Measurements from ENCODE around the gene IGSF21.

IGSF21 gene

DNA sequence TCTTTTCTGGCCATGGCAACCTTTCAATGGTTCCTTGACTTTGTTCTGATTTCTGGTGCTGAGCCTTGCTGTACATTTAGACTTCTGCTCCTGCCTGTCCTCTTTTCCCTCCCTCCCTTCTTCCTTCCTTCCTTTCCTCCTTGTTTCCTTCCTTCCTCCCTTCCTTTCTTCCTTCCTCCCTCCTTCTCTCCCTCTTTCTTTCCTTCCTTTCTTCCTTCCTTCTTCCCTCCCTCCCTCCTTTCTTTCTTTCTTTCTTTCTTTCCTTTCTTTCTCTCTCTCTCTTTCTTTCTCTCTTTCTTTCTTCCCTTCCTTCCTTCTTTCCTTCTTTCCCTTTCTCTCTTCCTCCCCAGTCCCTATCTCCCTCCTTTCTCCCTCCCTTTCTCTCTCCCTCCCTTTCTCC, 10.4 kb upstream of the IGSF21 start:
- ATAC-seq: no peak
- TF ChIP-seq ISL1 (CRISPR knock-in tag; IDR thresholded peaks at IDR 0.05) (no peak), ESRRG (CRISPR knock-in tag; IDR thresholded peaks at IDR 0.05) (no peak), OSR1 (CRISPR knock-in tag; IDR thresholded peaks at IDR 0.05) (no peak), CSDC2 (CRISPR knock-in tag; IDR thresholded peaks at IDR 0.05) (no peak), POU6F1 (CRISPR knock-in tag; IDR thresholded peaks at IDR 0.05; ENCODE audit: borderline replicate concordance, low read depth) (no peak), ZFP3 (CRISPR knock-in tag; IDR thresholded peaks at IDR 0.05) (no peak), GLIS3 (CRISPR knock-in tag; IDR thresholded peaks at IDR 0.05) (no peak), ZNF8 (CRISPR knock-in tag; IDR thresholded peaks at IDR 0.05) (no peak), SNAI2 (CRISPR knock-in tag; IDR thresholded peaks at IDR 0.05) (no peak), TOX (CRISPR knock-in tag; IDR thresholded peaks at IDR 0.05; ENCODE audit: borderline replicate concordance) (no peak), ARNTL (CRISPR knock-in tag; IDR thresholded peaks at IDR 0.05; ENCODE audit: borderline replicate concordance, low read depth) (no peak), RARB (CRISPR knock-in tag; IDR thresholded peaks at IDR 0.05) (no peak)

GRCh38 chr1:18099026-18099425, 8.6 kb upstream of the IGSF21 start:
- ATAC-seq: no peak
- TF ChIP-seq OSR1 (CRISPR knock-in tag; IDR thresholded peaks at IDR 0.05) (no peak), PATZ1 (CRISPR knock-in tag; IDR thresholded peaks at IDR 0.05; ENCODE audit: borderline replicate concordance) (no peak), GLIS3 (CRISPR knock-in tag; IDR thresholded peaks at IDR 0.05) (no peak), CREB5 (CRISPR knock-in tag; IDR thresholded peaks at IDR 0.05; ENCODE audit: low read depth) (no peak), ARNTL (CRISPR knock-in tag; IDR thresholded peaks at IDR 0.05; ENCODE audit: borderline replicate concordance, low read depth) (no peak), PPARA (CRISPR knock-in tag; IDR thresholded peaks at IDR 0.05; ENCODE audit: borderline replicate concordance) (no peak), TOX (CRISPR knock-in tag; IDR thresholded peaks at IDR 0.05; ENCODE audit: borderline replicate concordance) (no peak), TCF4 (CRISPR knock-in tag; IDR thresholded peaks at IDR 0.05; ENCODE audit: borderline replicate concordance) (no peak), ZNF565 (CRISPR knock-in tag; conservative IDR thresholded peaks at IDR 0.05; ENCODE audit: low read depth) (no peak), ISL1 (CRISPR knock-in tag; IDR thresholded peaks at IDR 0.05) (no peak), TSHZ2 (CRISPR knock-in tag; IDR thresholded peaks at IDR 0.05) (no peak), ZC3H10 (CRISPR knock-in tag; IDR thresholded peaks at IDR 0.05) (no peak), CSDC2 (CRISPR knock-in tag; IDR thresholded peaks at IDR 0.05) (no peak), POU6F1 (CRISPR knock-in tag; IDR thresholded peaks at IDR 0.05; ENCODE audit: borderline replicate concordance, low read depth) (no peak), ZNF70 (CRISPR knock-in tag; IDR thresholded peaks at IDR 0.05) (no peak), RARB (CRISPR knock-in tag; IDR thresholded peaks at IDR 0.05) (no peak), ZFP3 (CRISPR knock-in tag; IDR thresholded peaks at IDR 0.05) (no peak), ZFP30 (CRISPR knock-in tag; IDR thresholded peaks at IDR 0.05) (no peak), SNAI2 (CRISPR knock-in tag; IDR thresholded peaks at IDR 0.05) (no peak)
- TF ChIP-seq, protein P1, sequence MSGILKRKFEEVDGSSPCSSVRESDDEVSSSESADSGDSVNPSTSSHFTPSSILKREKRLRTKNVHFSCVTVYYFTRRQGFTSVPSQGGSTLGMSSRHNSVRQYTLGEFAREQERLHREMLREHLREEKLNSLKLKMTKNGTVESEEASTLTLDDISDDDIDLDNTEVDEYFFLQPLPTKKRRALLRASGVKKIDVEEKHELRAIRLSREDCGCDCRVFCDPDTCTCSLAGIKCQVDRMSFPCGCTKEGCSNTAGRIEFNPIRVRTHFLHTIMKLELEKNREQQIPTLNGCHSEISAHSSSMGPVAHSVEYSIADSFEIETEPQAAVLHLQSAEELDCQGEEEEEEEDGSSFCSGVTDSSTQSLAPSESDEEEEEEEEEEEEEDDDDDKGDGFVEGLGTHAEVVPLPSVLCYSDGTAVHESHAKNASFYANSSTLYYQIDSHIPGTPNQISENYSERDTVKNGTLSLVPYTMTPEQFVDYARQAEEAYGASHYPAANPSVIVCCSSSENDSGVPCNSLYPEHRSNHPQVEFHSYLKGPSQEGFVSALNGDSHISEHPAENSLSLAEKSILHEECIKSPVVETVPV (CRISPR knock-in tag; IDR thresholded peaks at IDR 0.05): no peak

All from SK-N-SH treated with all-trans-retinoic acid at 6 μM for 48 hours (cell line).